CD4-positive, alpha-beta T cell treated with Interleukin-4 for 4 hours (primary cell): Measurements from ENCODE around the gene NPIPA7.
"Not testable (repeated sequence)": the region's sequence is repeated elsewhere in the genome, so short reads cannot be mapped to it uniquely, and the experiment has no call there.

Experiments
- DNase-seq: peaks from one replicate; pipeline ENCODE4 v3.0.0-alpha.2; 2020

The NPIPA7 gene

DNA sequence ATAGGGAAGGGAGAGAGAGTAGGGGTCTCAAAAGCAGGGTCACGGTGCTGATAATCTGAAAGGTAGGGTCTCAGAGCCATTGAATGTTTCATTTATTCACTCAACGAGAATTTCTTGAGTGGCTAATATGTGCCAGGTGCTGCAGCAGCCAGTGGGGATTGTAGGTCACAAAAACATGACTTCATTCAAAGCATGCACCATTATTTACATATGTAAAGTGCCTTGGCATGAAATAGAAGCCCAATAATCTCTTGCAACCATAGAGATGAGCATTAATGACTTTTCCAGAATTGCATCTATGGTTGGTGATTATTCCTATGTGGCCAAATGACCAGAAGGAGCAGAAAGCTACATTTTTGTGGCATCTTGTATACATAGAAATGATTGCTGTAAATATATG lies 46.2 kb downstream of the NPIPA7 start:
- DNase-seq, result not testable (repeated sequence)

DNA sequence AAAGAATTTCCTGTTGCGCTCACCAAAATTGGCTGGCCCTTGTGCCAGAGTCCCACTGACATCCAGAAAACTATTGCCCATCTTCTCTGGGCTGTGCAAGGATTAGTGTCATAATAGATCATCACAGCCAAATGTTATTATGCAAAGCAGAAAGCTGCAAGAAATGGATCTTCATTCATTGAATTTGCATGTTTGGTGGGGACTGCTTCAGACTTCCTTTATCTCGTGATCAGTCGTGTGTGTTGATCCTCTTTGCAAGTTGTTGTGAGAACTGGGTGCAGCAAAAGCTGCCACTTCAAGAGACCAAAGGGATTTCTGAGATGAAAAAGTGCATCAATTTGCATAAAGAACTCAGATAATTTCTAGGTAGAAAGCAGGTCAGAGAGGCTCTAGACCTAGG lies 52.2 kb downstream of the NPIPA7 start:
- DNase-seq, result not testable (repeated sequence)

DNA sequence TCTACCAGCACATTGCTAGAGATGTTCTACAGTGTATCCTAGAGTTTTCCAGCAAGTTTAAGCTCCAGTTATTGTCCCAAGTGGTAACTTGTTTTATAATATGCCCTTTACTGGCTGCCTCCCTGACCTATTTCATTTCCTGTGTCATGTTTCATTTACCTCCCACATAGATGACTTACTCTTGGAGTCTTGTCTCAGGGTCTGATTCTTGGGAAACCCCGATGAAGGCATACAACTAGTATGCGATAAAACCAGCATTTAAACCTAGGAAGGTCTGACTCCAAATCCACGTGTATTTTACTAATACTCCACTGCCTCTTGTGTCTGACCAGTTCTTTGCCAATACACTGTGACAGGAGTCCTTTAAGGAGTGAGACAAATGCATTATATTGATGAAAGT lies 55.8 kb downstream of the NPIPA7 start:
- DNase-seq, result not testable (repeated sequence)

DNA sequence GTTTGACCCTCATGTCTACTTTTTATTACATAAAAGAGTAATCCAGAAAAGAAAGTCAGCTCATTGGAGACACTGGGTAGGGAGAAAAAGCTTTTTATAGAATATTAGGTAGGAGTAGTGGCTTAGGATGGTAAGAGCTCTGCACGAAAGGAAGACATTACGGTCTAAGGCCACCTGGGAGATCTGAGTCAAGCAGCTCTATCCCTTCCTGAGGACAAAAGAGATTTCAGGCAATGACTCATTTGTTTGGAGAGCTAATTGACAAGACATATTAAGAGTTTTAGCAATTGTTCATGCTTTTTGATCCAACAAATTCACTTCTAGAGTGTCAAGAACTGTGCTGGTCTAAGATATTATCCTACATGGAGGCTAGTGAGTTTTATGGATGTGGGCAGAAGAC lies 62.5 kb downstream of the NPIPA7 start:
- not testable (repeated sequence) for DNase-seq
